SK-N-SH treated with all-trans-retinoic acid at 6 μM for 48 hours (cell line): Measurements from ENCODE around the gene PDE4B.

Experiments used
- ATAC-seq: fragments of 200-7000 bp; cut with Tn5 transposase; 3 replicates; pipeline ENCODE4 v1.9.1; 2020; ENCODE audit warnings: mild to moderate bottlenecking, moderate library complexity
- ARNTL ChIP-seq: fragments of 450-650 bp; formaldehyde crosslinking; IDR thresholded peaks from 2 replicates; pipeline ENCODE4 v1.5.0; 2020; ENCODE audit warnings: low read depth, mild to moderate bottlenecking, moderate library complexity, borderline replicate concordance
- BACH2 ChIP-seq: fragments of 250-450 bp; sonication (Bioruptor Pico); IDR thresholded peaks from 2 replicates; pipeline ENCODE4 v1.9.0; 2021; ENCODE audit warnings: mild to moderate bottlenecking, borderline replicate concordance
- CREB5 ChIP-seq: fragments of 250-450 bp; sonication (Bioruptor Pico); IDR thresholded peaks from 2 replicates; pipeline ENCODE4 v1.5.1; 2020; ENCODE audit warnings: low read depth, mild to moderate bottlenecking, moderate library complexity
- CSDC2 ChIP-seq: fragments of 250-450 bp; sonication (Bioruptor Pico); IDR thresholded peaks from 2 replicates; pipeline ENCODE4 v1.5.0; 2020; ENCODE audit warnings: mild to moderate bottlenecking, moderate library complexity
- ESRRG ChIP-seq: fragments of 250-450 bp; sonication (Bioruptor Pico); IDR thresholded peaks from 2 replicates; pipeline ENCODE4 v1.6.1; 2021; ENCODE audit warnings: mild to moderate bottlenecking
- GLIS3 ChIP-seq: fragments of 250-450 bp; sonication (Bioruptor Pico); IDR thresholded peaks from 2 replicates; pipeline ENCODE4 v1.5.0; 2020; ENCODE audit warnings: mild to moderate bottlenecking, moderate library complexity
- ISL1 ChIP-seq: fragments of 250-450 bp; sonication (Bioruptor Pico); IDR thresholded peaks from 2 replicates; pipeline ENCODE4 v2.1.2; 2022; ENCODE audit warnings: mild to moderate bottlenecking, moderate library complexity
- POU6F1 ChIP-seq: fragments of 250-450 bp; sonication (Bioruptor Pico); IDR thresholded peaks from 2 replicates; pipeline ENCODE4 v1.8.0; 2021; ENCODE audit warnings: low read depth, mild to moderate bottlenecking, moderate library complexity, borderline replicate concordance
- PPARA ChIP-seq: fragments of 250-450 bp; sonication (Bioruptor Pico); IDR thresholded peaks from 2 replicates; pipeline ENCODE4 v1.5.0; 2020; ENCODE audit warnings: mild to moderate bottlenecking, borderline replicate concordance
- RARB ChIP-seq: fragments of 250-450 bp; sonication (Bioruptor Pico); IDR thresholded peaks from 2 replicates; pipeline ENCODE4 v1.8.0; 2021; ENCODE audit warnings: mild to moderate bottlenecking, moderate library complexity
- TOX ChIP-seq: fragments of 250-450 bp; sonication (Bioruptor Pico); IDR thresholded peaks from 2 replicates; pipeline ENCODE4 v1.8.0; 2021; ENCODE audit warnings: mild to moderate bottlenecking, moderate library complexity, borderline replicate concordance
- ZC3H10 ChIP-seq: fragments of 250-450 bp; sonication (Bioruptor Pico); IDR thresholded peaks from 2 replicates; pipeline ENCODE4 v1.5.1; 2021; ENCODE audit warnings: mild to moderate bottlenecking, moderate library complexity
- ZFP30 ChIP-seq: fragments of 450-650 bp; formaldehyde crosslinking; IDR thresholded peaks from 2 replicates; pipeline ENCODE4 v1.5.0; 2022; ENCODE audit warnings: mild to moderate bottlenecking, moderate library complexity
- ZNF565 ChIP-seq: fragments of 450-650 bp; formaldehyde crosslinking; conservative IDR thresholded peaks from 2 replicates; pipeline ENCODE4 v1.5.0; 2020; ENCODE audit warnings: low read depth, mild to moderate bottlenecking, moderate library complexity
- ZNF8 ChIP-seq: fragments of 450-650 bp; formaldehyde crosslinking; IDR thresholded peaks from 2 replicates; pipeline ENCODE4 v1.5.0; 2020; ENCODE audit warnings: mild to moderate bottlenecking, moderate library complexity
- TF ChIP-seq, protein P1 (sequence below): fragments of 250-450 bp; sonication (Bioruptor Pico); IDR thresholded peaks from 2 replicates; pipeline ENCODE4 v1.5.0; 2020; ENCODE audit warnings: mild to moderate bottlenecking, moderate library complexity
- TF ChIP-seq, protein P2 (sequence below): fragments of 250-450 bp; sonication (Bioruptor Pico); IDR thresholded peaks from 2 replicates; pipeline ENCODE4 v1.5.1; 2021; ENCODE audit warnings: mild to moderate bottlenecking, moderate library complexity
- TF ChIP-seq, protein P3 (sequence below): fragments of 250-450 bp; sonication (Bioruptor Pico); IDR thresholded peaks from 2 replicates; pipeline ENCODE4 v1.8.0; 2020; ENCODE audit warnings: mild to moderate bottlenecking, moderate library complexity, borderline replicate concordance

PDE4B gene

DNA sequence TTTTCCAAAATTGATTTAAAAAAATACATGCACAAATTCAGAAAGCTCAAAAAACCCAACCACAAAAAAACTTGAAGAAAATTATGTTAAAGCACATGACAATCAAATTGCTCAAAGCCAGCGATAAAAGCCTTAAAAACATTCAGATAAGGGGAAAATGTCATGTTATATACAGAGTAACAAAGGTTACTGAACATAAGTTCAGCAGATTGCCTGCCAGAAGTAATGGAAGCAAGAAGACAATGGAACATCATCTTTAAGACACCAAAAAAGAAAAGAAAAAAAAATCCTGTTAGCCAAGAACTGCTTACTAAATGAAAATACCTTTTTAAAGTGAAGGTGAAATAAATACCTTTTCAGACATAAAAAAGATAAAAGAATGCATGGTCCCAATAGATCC lies 594.0 kb downstream of the PDE4B start (continued):
- TF ChIP-seq, protein P1, sequence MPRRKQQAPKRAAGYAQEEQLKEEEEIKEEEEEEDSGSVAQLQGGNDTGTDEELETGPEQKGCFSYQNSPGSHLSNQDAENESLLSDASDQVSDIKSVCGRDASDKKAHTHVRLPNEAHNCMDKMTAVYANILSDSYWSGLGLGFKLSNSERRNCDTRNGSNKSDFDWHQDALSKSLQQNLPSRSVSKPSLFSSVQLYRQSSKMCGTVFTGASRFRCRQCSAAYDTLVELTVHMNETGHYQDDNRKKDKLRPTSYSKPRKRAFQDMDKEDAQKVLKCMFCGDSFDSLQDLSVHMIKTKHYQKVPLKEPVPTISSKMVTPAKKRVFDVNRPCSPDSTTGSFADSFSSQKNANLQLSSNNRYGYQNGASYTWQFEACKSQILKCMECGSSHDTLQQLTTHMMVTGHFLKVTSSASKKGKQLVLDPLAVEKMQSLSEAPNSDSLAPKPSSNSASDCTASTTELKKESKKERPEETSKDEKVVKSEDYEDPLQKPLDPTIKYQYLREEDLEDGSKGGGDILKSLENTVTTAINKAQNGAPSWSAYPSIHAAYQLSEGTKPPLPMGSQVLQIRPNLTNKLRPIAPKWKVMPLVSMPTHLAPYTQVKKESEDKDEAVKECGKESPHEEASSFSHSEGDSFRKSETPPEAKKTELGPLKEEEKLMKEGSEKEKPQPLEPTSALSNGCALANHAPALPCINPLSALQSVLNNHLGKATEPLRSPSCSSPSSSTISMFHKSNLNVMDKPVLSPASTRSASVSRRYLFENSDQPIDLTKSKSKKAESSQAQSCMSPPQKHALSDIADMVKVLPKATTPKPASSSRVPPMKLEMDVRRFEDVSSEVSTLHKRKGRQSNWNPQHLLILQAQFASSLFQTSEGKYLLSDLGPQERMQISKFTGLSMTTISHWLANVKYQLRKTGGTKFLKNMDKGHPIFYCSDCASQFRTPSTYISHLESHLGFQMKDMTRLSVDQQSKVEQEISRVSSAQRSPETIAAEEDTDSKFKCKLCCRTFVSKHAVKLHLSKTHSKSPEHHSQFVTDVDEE (CRISPR knock-in tag), result no peak
- TF ChIP-seq ISL1 (CRISPR knock-in tag), result no peak
- no peak for TF ChIP-seq BACH2 (CRISPR knock-in tag)
- TF ChIP-seq, all 23 proteins: peak for 0

DNA sequence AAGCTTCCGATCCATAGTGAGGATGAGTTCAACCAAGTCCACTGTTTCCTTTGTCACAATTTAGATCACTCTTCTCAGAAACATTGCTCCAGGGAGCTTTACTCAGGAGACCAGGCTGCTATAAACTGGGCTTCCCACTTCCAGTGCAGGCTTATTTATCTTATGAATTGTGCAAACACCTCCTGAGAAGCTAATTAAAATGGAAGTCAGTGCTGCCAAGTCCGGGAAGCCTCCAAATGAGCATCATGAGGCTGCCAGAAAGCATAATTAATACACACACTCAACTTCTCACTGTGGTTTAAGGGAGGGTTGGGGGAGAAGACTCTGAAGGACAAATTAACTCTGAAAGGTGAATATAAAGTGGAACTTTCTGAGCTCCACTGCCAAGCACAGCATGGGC lies 596.2 kb downstream of the PDE4B start:
- ATAC-seq, result no peak
- TF ChIP-seq ZC3H10 (CRISPR knock-in tag), result no peak
- TF ChIP-seq ZNF8 (CRISPR knock-in tag), result no peak
- TF ChIP-seq GLIS3 (CRISPR knock-in tag), result no peak
- TF ChIP-seq, protein P2, sequence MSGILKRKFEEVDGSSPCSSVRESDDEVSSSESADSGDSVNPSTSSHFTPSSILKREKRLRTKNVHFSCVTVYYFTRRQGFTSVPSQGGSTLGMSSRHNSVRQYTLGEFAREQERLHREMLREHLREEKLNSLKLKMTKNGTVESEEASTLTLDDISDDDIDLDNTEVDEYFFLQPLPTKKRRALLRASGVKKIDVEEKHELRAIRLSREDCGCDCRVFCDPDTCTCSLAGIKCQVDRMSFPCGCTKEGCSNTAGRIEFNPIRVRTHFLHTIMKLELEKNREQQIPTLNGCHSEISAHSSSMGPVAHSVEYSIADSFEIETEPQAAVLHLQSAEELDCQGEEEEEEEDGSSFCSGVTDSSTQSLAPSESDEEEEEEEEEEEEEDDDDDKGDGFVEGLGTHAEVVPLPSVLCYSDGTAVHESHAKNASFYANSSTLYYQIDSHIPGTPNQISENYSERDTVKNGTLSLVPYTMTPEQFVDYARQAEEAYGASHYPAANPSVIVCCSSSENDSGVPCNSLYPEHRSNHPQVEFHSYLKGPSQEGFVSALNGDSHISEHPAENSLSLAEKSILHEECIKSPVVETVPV (CRISPR knock-in tag), result no peak
- no peak for TF ChIP-seq PPARA (CRISPR knock-in tag)
- TF ChIP-seq, protein P1 (CRISPR knock-in tag), result no peak
- TF ChIP-seq TOX (CRISPR knock-in tag), result no peak
- TF ChIP-seq ARNTL (CRISPR knock-in tag), result no peak
- no peak for TF ChIP-seq RARB (CRISPR knock-in tag)
- no peak for TF ChIP-seq CREB5 (CRISPR knock-in tag)
- TF ChIP-seq BACH2 (CRISPR knock-in tag), result no peak
- no peak for TF ChIP-seq ZFP30 (CRISPR knock-in tag)
- no peak for TF ChIP-seq ESRRG (CRISPR knock-in tag)
- TF ChIP-seq, protein P3, sequence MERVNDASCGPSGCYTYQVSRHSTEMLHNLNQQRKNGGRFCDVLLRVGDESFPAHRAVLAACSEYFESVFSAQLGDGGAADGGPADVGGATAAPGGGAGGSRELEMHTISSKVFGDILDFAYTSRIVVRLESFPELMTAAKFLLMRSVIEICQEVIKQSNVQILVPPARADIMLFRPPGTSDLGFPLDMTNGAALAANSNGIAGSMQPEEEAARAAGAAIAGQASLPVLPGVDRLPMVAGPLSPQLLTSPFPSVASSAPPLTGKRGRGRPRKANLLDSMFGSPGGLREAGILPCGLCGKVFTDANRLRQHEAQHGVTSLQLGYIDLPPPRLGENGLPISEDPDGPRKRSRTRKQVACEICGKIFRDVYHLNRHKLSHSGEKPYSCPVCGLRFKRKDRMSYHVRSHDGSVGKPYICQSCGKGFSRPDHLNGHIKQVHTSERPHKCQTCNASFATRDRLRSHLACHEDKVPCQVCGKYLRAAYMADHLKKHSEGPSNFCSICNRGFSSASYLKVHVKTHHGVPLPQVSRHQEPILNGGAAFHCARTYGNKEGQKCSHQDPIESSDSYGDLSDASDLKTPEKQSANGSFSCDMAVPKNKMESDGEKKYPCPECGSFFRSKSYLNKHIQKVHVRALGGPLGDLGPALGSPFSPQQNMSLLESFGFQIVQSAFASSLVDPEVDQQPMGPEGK (CRISPR knock-in tag), result no peak
- no peak for TF ChIP-seq POU6F1 (CRISPR knock-in tag)
- TF ChIP-seq, all 23 proteins: peak for 0

- ATAC-seq, result no peak
- TF ChIP-seq CSDC2 (no peak), POU6F1 (CRISPR knock-in tag) (no peak), ZNF565 (CRISPR knock-in tag) (no peak), RARB (CRISPR knock-in tag) (no peak), ISL1 (CRISPR knock-in tag) (no peak), TOX (CRISPR knock-in tag) (no peak)
- TF ChIP-seq, protein P1 (CRISPR knock-in tag), result no peak
These were observed 601.0 kb downstream of the PDE4B start for GRCh38 chr1:66393586-66394287.
